ENCODE measurements around the gene HMGXB4.

GRCh38 chr22:35226958-35227647 lies 30.2 kb upstream of the HMGXB4 start:
- TF ChIP-seq CTCF (IDR thresholded peaks at IDR 0.05; ENCODE audit: control extremely low read depth in 1 of 3, insufficient read depth in 1 of 3, low read depth in 1 of 3, low read length in 3 of 3) (no peak), EP300 (IDR thresholded peaks at IDR 0.05; ENCODE audit: borderline replicate concordance in 1 of 2, low read depth in 2 of 2, low read length in 2 of 2) (no peak), KDM1A (IDR thresholded peaks at IDR 0.05; ENCODE audit: borderline replicate concordance, low read length) (no peak), MAX (IDR thresholded peaks at IDR 0.05) (no peak), BACH1 (IDR thresholded peaks at IDR 0.05; ENCODE audit: low read length) (no peak), SP1 (IDR thresholded peaks at IDR 0.05; ENCODE audit: low read depth, low read length) (no peak), ZNF274 (IDR thresholded peaks at IDR 0.05; ENCODE audit: borderline replicate concordance, extremely low read depth, low read length) (no peak), SIN3A (conservative IDR thresholded peaks at IDR 0.05 in 1 of 2, IDR thresholded peaks at IDR 0.05 in 1 of 2; ENCODE audit: low read depth in 1 of 2, low read length in 2 of 2) (no peak), YY1 (IDR thresholded peaks at IDR 0.05; ENCODE audit: low read depth, low read length) (no peak), POLR2AphosphoS5 (IDR thresholded peaks at IDR 0.05; ENCODE audit: low read depth, low read length) (no peak), TAF7 (optimal IDR thresholded peaks at IDR 0.05; ENCODE audit: borderline replicate concordance, low read depth, low read length) (no peak), FOSL1 (IDR thresholded peaks at IDR 0.05; ENCODE audit: insufficient read depth, low read depth, low read length) (no peak)

All from H1 (cell line).